K562 (cell line): ENCODE results near the gene HSF4. TPM values are rescaled to one million over a fixed set of nuclear protein-coding genes. Genes with fewer than 3 reads are reported as not detected.

Experiments
- ATAC-seq: fragments of 200-7000 bp; cut with Tn5 transposase; 3 replicates; pipeline ENCODE4 v1.9.1; 2020; ENCODE audit warnings: moderate library complexity
- BruUV-seq: library from RNA; stranded (reverse); fragments of 400-500 nt; replicated peaks from 2 replicates; lab custom pipeline; 2021; lab: Mats Ljungman, UMichigan
- CTCF ChIA-PET: fragments of 300-600 bp; formaldehyde crosslinking; extraction: SDS; loops from one replicate; lab custom pipeline; 2021; ENCODE audit warnings: low intra/inter-chr PET ratio; lab: Yijun Ruan, JAX
- POLR2A ChIA-PET: fragments of 300-600, 350-650 bp; sonication (Branson Sonifier 250); formaldehyde crosslinking; extraction: SDS; loops from one replicate; lab custom pipeline; 2021; ENCODE audit warnings: antibody characterized with exemption, inconsistent platforms; lab: Yijun Ruan, JAX
- DNase-seq, 4 experiments: peaks; one replicate each; pipeline versions ENCODE4 v3.0.0 to v3.0.0-alpha.2; 2011 to 2018; ENCODE audit warnings: low spot score in 3 of 4, mixed read lengths in 3 of 4; ENCODE audit errors: extremely low read depth in 1 of 4
- FAIRE-seq: peaks from 2 replicates; lab custom pipeline; 2011; peaks lifted over from hg19 to GRCh38; lab: Jason Lieb, UNC
- H2AFZ ChIP-seq: 2 replicates; pipeline ENCODE4 v1.6.0; 2011; ENCODE audit warnings: low read depth, low read length, control low read depth, inconsistent platforms
- H3K27ac ChIP-seq: fragments of 200-600 bp; 3 replicates; pipeline ENCODE4 v1.8.0; 2011; ENCODE audit warnings: low read depth, mild to moderate bottlenecking, control low read depth, inconsistent platforms, low read length, moderate library complexity, mixed read lengths; ENCODE audit errors: extremely low read depth
- H3K27me3 ChIP-seq, 2 experiments: fragments of 300-600 bp in 1 of 2; 2 replicates in 1 of 2; 3 replicates in 1 of 2; pipeline versions ENCODE4 v1.6.0 to v1.8.0; 2011; ENCODE audit warnings: inconsistent platforms in 2 of 2, low read length in 2 of 2, mild to moderate bottlenecking in 1 of 2, mixed read lengths in 1 of 2, moderate library complexity in 1 of 2; ENCODE audit not compliant: control insufficient read depth in 2 of 2, insufficient read depth in 2 of 2
- H3K36me3 ChIP-seq: fragments of 300-600 bp; 3 replicates; pipeline ENCODE4 v1.8.0; 2011; ENCODE audit warnings: mild to moderate bottlenecking, low read length, inconsistent platforms; ENCODE audit not compliant: control insufficient read depth, insufficient read depth
- H3K4me1 ChIP-seq, 2 experiments: fragments of 200-600 bp in 1 of 2; replicated peaks in 1 of 2; 2 replicates in 1 of 2; 3 replicates in 1 of 2; pipeline versions ENCODE4 v1.5.1 to v1.8.0; 2011; ENCODE audit warnings: inconsistent platforms in 2 of 2, low read length in 2 of 2, mild to moderate bottlenecking in 1 of 2, mixed read lengths in 1 of 2, moderate library complexity in 1 of 2; ENCODE audit not compliant: control insufficient read depth in 2 of 2, insufficient read depth in 2 of 2
- H3K4me2 ChIP-seq: 2 replicates; pipeline ENCODE4 v1.6.1; 2011; ENCODE audit warnings: low read length, control low read depth, inconsistent platforms, mixed read lengths; ENCODE audit not compliant: insufficient read depth
- H3K4me3 ChIP-seq: fragments of 200-600 bp; sonication (generic), shearing (Covaris generic); 2 replicates; pipeline ENCODE4 v1.5.1; 2016; ENCODE audit warnings: control low read depth, inconsistent platforms
- H3K79me2 ChIP-seq: fragments of 200-600 bp; 3 replicates; pipeline ENCODE4 v1.8.0; 2011; ENCODE audit warnings: low read length, inconsistent platforms; ENCODE audit not compliant: control insufficient read depth, insufficient read depth
- H3K9ac ChIP-seq, 2 experiments: 2 replicates each; pipeline versions ENCODE4 v1.6.0 to v1.6.1; 2011; ENCODE audit warnings: low read depth in 2 of 2, low read length in 2 of 2, control low read depth in 1 of 2, inconsistent platforms in 1 of 2, mild to moderate bottlenecking in 1 of 2, mixed read lengths in 1 of 2; ENCODE audit not compliant: insufficient read depth in 1 of 2
- H3K9me1 ChIP-seq: one replicate; pipeline ENCODE4 v1.6.0; 2011; ENCODE audit warnings: inconsistent platforms, mild to moderate bottlenecking, low read length, moderate library complexity; ENCODE audit not compliant: control insufficient read depth, insufficient read depth
- H3K9me3 ChIP-seq: replicated peaks from 2 replicates; pipeline ENCODE4 v1.5.1; 2011; ENCODE audit warnings: low read depth, low read length, inconsistent platforms; ENCODE audit not compliant: control insufficient read depth, insufficient read depth
- H4K20me1 ChIP-seq: replicated peaks from 2 replicates; pipeline ENCODE4 v1.6.1; 2011; ENCODE audit warnings: low read length, inconsistent platforms, mixed read lengths; ENCODE audit not compliant: control insufficient read depth, insufficient read depth
- ARID1B ChIP-seq: fragments of 450-650 bp; IDR thresholded peaks from 2 replicates; pipeline ENCODE4 v1.6.1; 2016; ENCODE audit warnings: antibody characterized with exemption, mild to moderate bottlenecking, inconsistent platforms
- FOXP4 ChIP-seq: sonication (generic); formaldehyde crosslinking; IDR thresholded peaks from 2 replicates; pipeline ENCODE4 v1.8.0; 2022; ENCODE audit warnings: mild to moderate bottlenecking, missing genetic modification reagents, borderline replicate concordance
- MYC ChIP-seq, 2 experiments: fragments of 250-450 bp in 1 of 2; sonication (Bioruptor Pico) in 1 of 2; IDR thresholded peaks; 2 replicates each; pipeline versions ENCODE4 v1.5.1 to v1.6.1; 2012 to 2021; ENCODE audit warnings: low read depth in 2 of 2, borderline replicate concordance in 1 of 2, improper control_type of control experiment in 1 of 2, low read length in 1 of 2, mild to moderate bottlenecking in 1 of 2, moderate library complexity in 1 of 2
- OTX1 ChIP-seq: fragments of 450-650 bp; formaldehyde crosslinking; IDR thresholded peaks from 2 replicates; pipeline ENCODE4 v1.4.0; 2022; ENCODE audit warnings: mild to moderate bottlenecking
- SIN3A ChIP-seq, 2 experiments: fragments of 150-350 bp in 1 of 2; IDR thresholded peaks; 2 replicates each; pipeline ENCODE4 v1.6.1; 2011 to 2016; ENCODE audit warnings: borderline replicate concordance in 2 of 2, low read depth in 2 of 2, low read length in 2 of 2, mild to moderate bottlenecking in 2 of 2, moderate library complexity in 2 of 2; ENCODE audit not compliant: control insufficient read depth in 1 of 2
- SMARCE1 ChIP-seq: fragments of 450-650 bp; IDR thresholded peaks from 2 replicates; pipeline ENCODE4 v1.7.1; 2016; ENCODE audit warnings: mild to moderate bottlenecking
- SRF ChIP-seq, 2 experiments: fragments of 250-450, 450-650 bp in 1 of 2; sonication (Bioruptor Pico) in 1 of 2; sonication (generic) in 1 of 2; formaldehyde crosslinking; IDR thresholded peaks; 2 replicates each; pipeline versions ENCODE4 v1.5.0 to v1.5.1; 2020 to 2022; ENCODE audit warnings: mild to moderate bottlenecking in 1 of 2, missing genetic modification reagents in 1 of 2
- TARDBP ChIP-seq: fragments of 450-650 bp; IDR thresholded peaks from 2 replicates; pipeline ENCODE4 v1.6.1; 2016
- ZBTB7A ChIP-seq: IDR thresholded peaks from 2 replicates; pipeline ENCODE4 v1.6.1; 2011; ENCODE audit warnings: low read depth, mild to moderate bottlenecking, low read length, moderate library complexity, borderline replicate concordance; ENCODE audit not compliant: control insufficient read depth
- ZNF146 ChIP-seq: IDR thresholded peaks from one replicate; pipeline ENCODE4 v1.6.1; 2018; ENCODE audit warnings: missing compliant biosample characterization; ENCODE audit not compliant: unreplicated experiment
- ZNF232 ChIP-seq: sonication (generic); formaldehyde crosslinking; IDR thresholded peaks from 2 replicates; pipeline ENCODE4 v1.8.0; 2022; ENCODE audit warnings: mild to moderate bottlenecking, missing genetic modification reagents
- ZNF511 ChIP-seq: sonication (generic); formaldehyde crosslinking; IDR thresholded peaks from 2 replicates; pipeline ENCODE4 v1.8.0; 2022; ENCODE audit warnings: mild to moderate bottlenecking, missing genetic modification reagents
- ZNF584 ChIP-seq: fragments of 200-800 bp; sonication (Bioruptor generic); IDR thresholded peaks from 2 replicates; pipeline ENCODE4 v1.6.1; 2016; ENCODE audit warnings: low read depth, mild to moderate bottlenecking, missing genetic modification characterization, missing compliant biosample characterization
- WGBS: fragments of 100-300 bp; shearing (Covaris generic); methylation state at CpG from one replicate; pipeline ENCODE4 v1.1.6; 2016; ENCODE audit warnings: low coverage, mixed read lengths; ENCODE audit not compliant: insufficient coverage; ENCODE audit errors: missing lambda C conversion rate; 5-methylcytosine and 5-hydroxymethylcytosine counted together
- in situ Hi-C: fragments of 300-500 bp; cut with MboI; formaldehyde crosslinking; loops from 4 replicates; pipeline ENCODE4 v1.15.0; 2018; ENCODE audit warnings: inconsistent platforms, mixed read lengths
- intact Hi-C: fragments of 100-400 bp; cut with micrococcal nuclease; formaldehyde crosslinking; loops from 2 replicates; pipeline ENCODE4 v1.14.2; 2022
- polyA plus RNA-seq, 8 experiments: library from polyadenylated mRNA; depleted of rRNA in 4 of 8; stranded (reverse) in 5 of 8; unstranded in 3 of 8; fragments of >200 nt; fragmentation: Nextera tagmentation in 2 of 8; fragmentation: Illumina TruSeq in 1 of 8; extraction: Ambion mirVana in 2 of 8; extraction: Trizol in 1 of 8; gene quantifications; 2 replicates each; pipeline versions ENCODE4 v1.2.1 to v1.2.3, GENCODE V29; 2011 to 2014; ENCODE audit warnings: inconsistent platforms in 1 of 8, missing spikeins in 1 of 8
- total RNA-seq, 7 experiments: library from RNA; depleted of rRNA in 6 of 7; stranded (reverse); fragments of >200 nt in 6 of 7; fragmentation: Illumina TruSeq in 2 of 7; extraction: Trizol in 2 of 7; gene quantifications; 2 replicates each; pipeline versions ENCODE4 v1.2.1 to v1.2.3, GENCODE V29; 2011 to 2021; ENCODE audit warnings: low replicate concordance in 1 of 7
- TF ChIP-seq, protein P1 (sequence below): fragments of 250-450 bp; sonication (Bioruptor Pico); IDR thresholded peaks from 2 replicates; pipeline ENCODE4 v1.8.0; 2022; ENCODE audit warnings: inconsistent platforms

HSF4 gene
- total and polyA plus RNA-seq, 9 of the 15 experiments (the other 6 are each of a cell fraction or from before 2014, with no cell fraction given): 0.50 to 35.4 (median 8.8) TPM; not detected in 1

DNA sequence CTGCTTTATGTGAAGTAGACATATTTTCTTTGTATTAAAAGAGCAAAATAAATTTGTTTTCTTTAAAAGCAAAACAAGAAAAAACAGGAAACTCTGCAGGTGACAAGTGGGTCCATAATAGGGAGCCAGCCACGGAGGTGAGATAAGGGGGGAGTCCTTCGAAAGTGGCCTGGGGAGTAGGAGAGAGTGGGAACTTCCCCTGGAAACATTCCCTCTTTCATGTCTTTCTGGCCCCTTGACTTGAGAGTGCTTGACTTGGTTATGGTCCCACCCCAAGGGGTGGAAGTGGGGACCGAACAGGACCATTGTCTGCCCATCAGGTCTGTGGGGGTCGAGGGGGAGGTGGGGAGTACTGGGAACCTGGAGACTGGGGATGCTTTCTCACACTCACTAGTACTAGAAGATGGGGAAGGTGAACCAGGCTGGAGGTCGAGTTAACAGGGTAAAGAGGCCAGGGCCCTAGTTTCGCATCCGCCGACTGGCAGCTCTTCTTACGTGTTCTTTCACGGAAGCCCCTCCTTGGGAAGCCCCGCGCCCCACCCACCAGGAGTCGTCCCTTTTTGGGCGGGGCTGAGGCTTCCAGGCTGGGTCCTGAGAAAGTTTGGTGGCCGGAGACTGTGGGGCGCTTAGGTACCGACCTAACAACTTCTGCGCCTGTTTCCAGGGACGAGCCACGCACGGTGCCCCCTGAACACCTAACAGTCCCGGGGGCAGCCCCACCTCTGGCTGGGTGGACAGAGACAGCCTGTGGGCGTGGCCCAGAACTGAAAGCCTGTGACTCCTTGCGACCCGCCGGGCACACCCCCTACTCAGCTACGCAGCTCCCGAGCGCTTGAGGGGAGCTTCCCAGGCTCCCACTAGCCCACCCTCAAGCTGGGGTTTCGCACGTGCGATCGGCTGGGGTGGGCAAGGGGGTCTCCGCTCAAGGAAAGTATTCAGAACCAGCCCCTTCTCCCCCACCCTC lies 5.6 kb upstream of the HSF4 start:
- ATAC-seq: peak; percentile 42
- 1% methylated on average over 32 of the region's 34 CpGs for WGBS
- TF ChIP-seq SIN3A (IDR thresholded peaks at IDR 0.05; ENCODE audit: borderline replicate concordance in 2 of 2, control insufficient read depth in 1 of 2, low read depth in 2 of 2, low read length in 2 of 2) (peak in 1 of 2 experiments; percentile 46; a peak in 1 of 4 replicates), ARID1B (0 out of 2 replicates have a peak, but pooled peaks have one; percentile 3), SMARCE1 (peak; percentile 16; the same call in 1 of the 2 replicates), ZNF511 (CRISPR knock-in tag) (0 out of 2 replicates have a peak, but pooled peaks have one; percentile 39), OTX1 (CRISPR knock-in tag) (no peak), FOXP4 (CRISPR knock-in tag) (0 out of 2 replicates have a peak, but pooled peaks have one; percentile 8), ZBTB7A (peak; percentile 50; the same call in 1 of the 2 replicates), SRF (CRISPR knock-in tag; IDR thresholded peaks at IDR 0.05) (0 out of 4 replicates have a peak, but pooled peaks of 1 of the 2 experiments have one; percentile 27), ZNF232 (CRISPR knock-in tag) (0 out of 2 replicates have a peak, but pooled peaks have one; percentile 33), TARDBP (no peak), ZNF146 (CRISPR knock-in tag) (peak; percentile 4), MYC (IDR thresholded peaks at IDR 0.05; ENCODE audit: low read depth, low read length) (no peak), MYC (CRISPR knock-in tag; IDR thresholded peaks at IDR 0.05; ENCODE audit: borderline replicate concordance, low read depth) (peak; percentile 51; the same call in 1 of the 2 replicates), ZNF584 (CRISPR knock-in tag) (no peak)
- TF ChIP-seq, protein P1, sequence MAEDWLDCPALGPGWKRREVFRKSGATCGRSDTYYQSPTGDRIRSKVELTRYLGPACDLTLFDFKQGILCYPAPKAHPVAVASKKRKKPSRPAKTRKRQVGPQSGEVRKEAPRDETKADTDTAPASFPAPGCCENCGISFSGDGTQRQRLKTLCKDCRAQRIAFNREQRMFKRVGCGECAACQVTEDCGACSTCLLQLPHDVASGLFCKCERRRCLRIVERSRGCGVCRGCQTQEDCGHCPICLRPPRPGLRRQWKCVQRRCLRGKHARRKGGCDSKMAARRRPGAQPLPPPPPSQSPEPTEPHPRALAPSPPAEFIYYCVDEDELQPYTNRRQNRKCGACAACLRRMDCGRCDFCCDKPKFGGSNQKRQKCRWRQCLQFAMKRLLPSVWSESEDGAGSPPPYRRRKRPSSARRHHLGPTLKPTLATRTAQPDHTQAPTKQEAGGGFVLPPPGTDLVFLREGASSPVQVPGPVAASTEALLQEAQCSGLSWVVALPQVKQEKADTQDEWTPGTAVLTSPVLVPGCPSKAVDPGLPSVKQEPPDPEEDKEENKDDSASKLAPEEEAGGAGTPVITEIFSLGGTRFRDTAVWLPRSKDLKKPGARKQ (CRISPR knock-in tag): no peak

More for the DNA sequence above, 5.6 kb upstream of the HSF4 start:
- H3K36me3 ChIP-seq: peaks cover 5% of the 10 kb centered on the region; the same call in 1 of the 3 replicates
- peak overlapping the region; percentile 87 for H3K4me2 ChIP-seq
- peak overlapping the region; percentile 78 for H3K27ac ChIP-seq
- in situ Hi-C loops: loop anchor here (5.0 to 25.0 kb wide), 2 partner anchors 142 to 197 kb away; partner anchors contain the start of gene CES3
- H3K9me1 ChIP-seq: no peaks in the 10 kb centered on the region
- peaks cover 28% of the 10 kb centered on the region for H3K79me2 ChIP-seq
- no TSS peak for BruUV-seq
- H3K9me3 ChIP-seq: no peaks in the 10 kb centered on the region
- peak overlapping the region; percentile 78 to 95 for H3K9ac ChIP-seq
- H3K4me3 ChIP-seq: peak overlapping the region; percentile 73
- FAIRE-seq (peak; percentile 66), DNase-seq (peak; percentile 56 to 70 (median 60))
- H3K27me3 ChIP-seq: no peaks in the 10 kb centered on the region
- intact Hi-C loops: loop anchor here (2.0 to 5.0 kb wide), 2 partner anchors 182 to 204 kb away; no protein-coding TSS in a partner anchor
- H2AFZ ChIP-seq: peak overlapping the region; percentile 96
- H4K20me1 ChIP-seq: peaks cover 16% of the 10 kb centered on the region
- ChIA-PET CTCF (interaction anchor here (1.1 kb wide), 1 partner anchor 27 kb away, joined by 5 read pairs; no protein-coding TSS in a partner anchor), POLR2A (interaction anchor here (0.6 to 1.6 kb wide), 3 partner anchors 31 to 657 kb away, joined by 3 to 4 read pairs (median 4); partner anchors contain the start of gene EXOC3L1)
- peaks cover 20 to 71% of the 10 kb centered on the region in 2 experiments for H3K4me1 ChIP-seq
